Measurements from ENCODE around the gene CDKN2B-AS1.
"Not testable (repeated sequence)": the region's sequence is repeated elsewhere in the genome, so short reads cannot be mapped to it uniquely, and the experiment has no call there.

Gene CDKN2B-AS1
- total RNA-seq: 1.7 to 26.4 (median 3.8) reads per million in 17 experiments

DNA sequence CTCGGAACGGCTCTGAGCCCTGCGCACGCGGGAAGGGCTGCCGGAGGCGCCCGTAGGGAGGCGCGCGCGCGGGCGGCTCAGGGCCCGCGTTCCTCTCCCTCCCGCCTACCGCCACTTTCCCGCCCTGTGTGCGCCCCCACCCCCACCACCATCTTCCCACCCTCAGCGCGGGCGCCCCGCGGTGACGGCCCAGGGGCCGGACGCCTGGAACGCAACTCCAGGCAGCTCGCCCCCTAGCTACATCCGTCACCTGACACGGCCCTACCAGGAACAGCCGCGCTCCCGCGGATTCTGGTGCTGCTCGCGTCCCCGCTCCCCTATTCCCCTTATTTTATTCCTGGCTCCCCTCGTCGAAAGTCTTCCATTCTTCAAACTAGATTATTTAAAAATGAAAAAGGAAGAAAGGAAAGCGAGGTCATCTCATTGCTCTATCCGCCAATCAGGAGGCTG lies at the start of gene CDKN2B-AS1:
TSS of gene CDKN2B-AS1 (plus strand) at position 236 of the 450 bp plus-strand sequence.
- DNase-seq: peak; percentile 47 to 73 (median 62)

DNA sequence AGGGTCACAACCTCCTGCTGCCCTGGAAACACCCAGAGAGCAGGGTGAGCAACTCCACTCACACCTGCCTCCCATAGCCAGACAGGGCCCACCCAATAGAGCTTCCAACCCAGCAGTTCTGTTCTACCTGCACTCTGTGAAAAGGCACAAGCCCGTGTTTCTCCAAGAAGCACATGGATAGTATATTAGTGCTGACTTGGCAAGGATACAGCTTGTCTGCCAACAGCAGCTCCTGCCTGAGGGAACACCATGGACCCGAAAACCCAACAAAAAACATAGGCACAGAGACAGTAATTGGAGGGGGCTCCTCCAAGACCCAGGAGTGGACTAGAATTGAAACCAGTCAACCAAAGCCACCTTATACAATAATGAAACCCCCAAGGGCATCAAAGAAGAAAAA lies 49.0 kb upstream of the CDKN2B-AS1 start:
- DNase-seq: no peak

DNA sequence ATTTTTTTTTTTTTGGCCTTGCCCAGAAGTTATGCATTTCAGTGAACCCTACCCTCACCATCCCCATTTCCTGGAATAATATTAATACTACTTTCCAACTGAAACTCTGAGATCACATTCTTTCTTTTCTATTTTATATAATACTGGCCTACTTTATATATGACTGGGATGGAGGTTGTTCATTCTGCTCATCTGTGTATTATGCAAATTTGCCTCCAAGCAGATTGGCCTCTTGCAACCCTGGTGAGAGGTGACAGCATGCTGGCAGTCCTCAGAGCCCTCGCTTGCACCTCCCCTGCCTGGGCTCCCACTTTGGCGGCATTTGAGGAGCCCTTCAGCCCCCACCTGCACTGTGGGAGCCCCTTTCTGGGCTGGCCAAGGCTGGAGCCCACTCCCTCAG lies 35.8 kb upstream of the CDKN2B-AS1 start:
- DNase-seq: no peak

DNA sequence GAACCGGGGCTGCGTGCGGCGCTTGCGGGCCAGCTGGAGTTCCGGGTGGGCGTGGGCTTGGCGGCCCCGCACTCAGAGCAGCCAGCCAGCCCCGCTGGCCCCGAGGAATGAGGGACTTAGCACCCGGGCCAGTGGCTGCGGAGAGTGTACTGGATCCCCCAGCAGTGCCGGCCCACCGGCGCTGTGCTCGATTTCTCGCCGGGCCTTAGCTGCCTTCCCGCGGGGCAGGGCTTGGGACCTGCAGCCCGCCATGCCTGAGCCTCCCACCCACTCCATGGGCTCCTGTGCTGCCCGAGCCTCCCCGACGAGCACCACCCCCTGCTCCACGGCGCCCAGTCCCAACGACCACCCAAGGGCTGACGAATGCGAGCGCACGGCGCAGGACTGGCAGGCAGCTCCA lies 35.3 kb upstream of the CDKN2B-AS1 start:
- DNase-seq: not testable (repeated sequence)

DNA sequence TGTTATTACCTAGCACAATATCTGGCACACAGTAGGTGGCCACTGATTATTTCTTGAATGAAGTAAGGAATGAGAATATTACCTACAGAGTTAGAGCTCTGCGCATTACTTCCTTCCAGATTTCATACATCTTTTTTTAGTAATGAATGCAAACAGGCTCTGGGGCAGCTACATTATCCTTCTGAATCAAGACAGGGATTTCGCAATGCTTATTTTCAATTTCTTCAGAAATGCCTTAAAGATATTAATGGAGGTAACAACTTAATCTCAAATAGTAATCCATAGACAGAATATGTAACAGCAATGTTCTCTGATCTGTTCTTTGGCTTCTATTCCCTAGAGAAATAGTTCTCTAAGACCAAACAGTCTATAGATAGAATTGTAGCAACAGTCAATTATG lies 33.0 kb upstream of the CDKN2B-AS1 start:
- DNase-seq: no peak

DNA sequence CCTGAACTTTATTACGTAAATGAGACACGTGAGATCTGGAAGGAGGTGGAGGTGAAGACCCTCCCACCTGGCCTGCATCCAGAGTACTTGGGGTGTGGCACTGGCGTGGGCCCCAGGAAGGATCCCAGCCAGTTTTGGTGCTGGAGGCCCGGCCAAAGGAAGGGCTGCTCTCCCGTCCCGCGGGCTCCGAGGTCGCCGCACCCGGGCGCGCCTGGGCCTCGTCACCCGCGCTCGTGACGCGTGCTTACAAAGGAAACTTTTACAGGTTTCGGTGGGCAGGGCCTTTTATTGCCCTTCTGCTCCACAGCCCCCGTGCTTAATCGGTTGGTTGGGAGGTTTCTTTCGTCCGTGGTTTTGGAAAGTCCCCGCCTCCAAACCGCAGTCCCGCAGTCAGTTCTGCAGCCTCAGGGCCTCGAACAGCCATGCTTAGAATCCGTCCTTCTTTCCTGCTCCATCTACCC lies 29.6 kb upstream of the CDKN2B-AS1 start:
- DNase-seq: peak in 2 of 4 experiments; percentile 43 to 46

DNA sequence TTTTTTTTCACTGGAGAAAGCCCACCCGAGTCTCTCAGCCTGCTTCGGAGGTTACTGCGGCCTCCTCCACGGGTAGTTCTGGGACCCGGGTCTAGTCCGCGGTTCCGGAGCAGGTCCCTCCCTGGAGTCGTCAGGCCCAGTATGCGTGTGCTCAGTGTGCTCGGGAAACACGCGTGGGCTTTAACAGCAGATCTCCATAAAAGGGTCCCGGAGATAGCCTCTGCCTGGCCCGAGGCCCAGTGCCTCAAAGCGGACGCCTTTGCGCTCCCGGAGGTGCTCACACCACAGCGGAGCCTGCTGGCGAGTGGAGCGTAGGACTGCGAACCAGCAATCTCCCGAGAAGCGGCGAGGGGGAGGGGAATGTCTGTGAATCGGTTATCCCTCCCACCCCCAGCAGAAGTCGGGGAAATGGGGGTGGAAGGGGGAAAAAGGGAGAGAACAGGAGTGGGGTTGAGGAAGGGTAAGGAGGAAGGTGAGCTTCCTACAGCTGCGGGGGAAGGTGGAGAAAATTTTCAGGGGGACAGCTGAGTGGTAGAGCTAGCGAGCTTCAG lies 29.1 kb upstream of the CDKN2B-AS1 start:
- DNase-seq: peak; percentile 59 to 82 (median 72)

DNA sequence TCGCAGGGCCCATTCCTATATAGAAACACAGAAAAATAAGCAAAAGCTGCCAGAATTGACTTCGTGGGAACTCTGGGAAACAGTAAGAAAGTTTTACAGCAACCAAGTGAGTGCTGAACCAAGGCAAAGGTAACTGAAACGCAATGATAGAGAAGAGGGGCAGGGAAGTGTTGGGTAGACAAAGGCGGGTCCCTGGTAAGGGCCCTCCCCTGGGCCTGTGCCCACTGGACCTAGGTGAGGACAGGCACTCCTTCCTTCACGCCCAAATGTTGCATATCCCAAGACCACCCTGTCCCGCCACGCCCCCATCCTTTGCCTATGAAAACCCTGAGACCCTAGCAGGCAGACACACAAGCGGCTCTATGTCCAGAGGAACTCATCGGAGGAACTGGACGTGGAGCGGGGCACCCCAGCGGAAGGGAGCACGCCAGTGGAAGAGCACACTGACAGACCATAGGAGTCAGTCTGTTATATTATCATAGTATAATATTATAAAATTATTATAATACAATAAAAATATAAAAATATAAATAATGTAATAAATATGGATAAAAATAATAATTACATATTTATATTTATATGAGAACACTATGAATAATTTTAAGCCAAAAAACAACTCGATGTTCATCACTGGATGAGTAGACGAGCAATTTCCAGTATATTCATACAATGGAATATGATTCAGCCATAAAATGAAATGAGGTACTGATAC lies 28.3 kb upstream of the CDKN2B-AS1 start:
- no peak for DNase-seq

DNA sequence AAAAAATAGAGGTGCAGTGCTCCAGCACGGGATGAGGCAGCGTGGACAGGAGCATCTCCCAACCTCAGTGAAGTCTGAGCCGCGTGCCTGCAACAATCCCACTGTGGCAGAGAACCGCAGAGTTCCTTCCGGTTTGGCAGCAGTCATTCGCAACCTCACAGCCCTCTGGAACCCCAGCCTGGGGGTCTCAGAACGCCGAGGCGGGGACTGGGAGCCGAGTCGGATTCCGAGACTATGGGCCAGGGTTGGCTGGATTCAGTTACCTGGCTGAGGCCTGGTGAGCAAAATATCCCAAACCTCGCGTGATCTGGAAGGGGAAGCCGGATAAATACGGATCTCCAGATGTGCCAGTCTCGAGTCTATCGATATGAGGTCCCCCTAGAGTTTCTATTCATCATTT lies 27.4 kb upstream of the CDKN2B-AS1 start:
- peak in 1 of 4 experiments; percentile 1 for DNase-seq

DNA sequence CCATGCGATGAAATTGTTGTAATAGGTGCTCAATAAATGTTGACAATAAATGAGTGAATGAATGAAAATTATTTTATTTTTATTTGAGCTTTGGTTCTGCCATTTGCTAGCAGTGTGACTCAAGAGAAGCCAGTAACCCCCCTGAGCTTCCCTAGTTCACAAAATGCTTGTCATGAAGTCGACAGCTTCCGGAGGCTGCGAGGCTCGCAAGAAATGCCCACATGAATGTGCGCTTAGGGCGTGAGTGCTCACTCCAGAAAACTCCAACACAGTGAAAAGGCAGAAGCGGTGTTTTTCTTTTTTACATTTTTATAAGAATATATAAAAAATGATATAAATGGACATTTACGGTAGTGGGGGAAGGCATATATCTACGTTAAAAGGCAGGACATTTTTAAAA lies 26.9 kb upstream of the CDKN2B-AS1 start:
- DNase-seq: peak in 3 of 4 experiments; percentile 48 to 56 (median 50)

DNA sequence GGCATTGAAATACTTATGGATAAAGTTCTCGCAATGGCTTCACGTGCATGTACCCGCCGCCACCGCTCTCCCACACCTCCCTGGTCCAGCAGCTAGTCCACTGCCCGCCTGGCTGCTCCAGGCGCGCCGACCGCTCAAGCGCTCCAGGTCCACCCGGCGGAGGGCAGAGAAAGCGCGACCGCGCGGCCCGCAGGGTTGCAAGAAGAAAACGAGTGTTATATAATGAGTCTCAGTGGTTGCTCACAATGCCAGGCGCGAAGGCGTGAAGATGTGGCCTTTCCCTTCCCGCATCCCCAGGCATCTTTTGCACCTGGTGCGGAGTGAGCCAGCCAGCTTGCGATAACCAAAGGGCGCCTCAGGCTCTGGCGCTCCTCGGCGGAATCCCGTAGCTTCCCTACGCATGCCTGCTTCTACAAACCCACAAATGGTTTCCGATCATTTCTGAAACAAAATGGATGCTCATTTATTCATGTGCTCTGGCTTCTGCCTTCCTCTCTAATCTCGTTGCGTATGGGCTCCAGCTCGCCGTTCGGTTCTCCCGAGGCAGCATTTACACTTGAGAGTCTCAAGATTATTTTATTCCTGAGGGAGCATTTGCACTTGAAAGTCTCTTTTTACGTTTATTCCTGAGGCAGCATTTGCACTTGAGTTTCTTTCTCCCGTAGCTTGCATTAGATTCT lies 26.1 kb upstream of the CDKN2B-AS1 start:
- peak in 2 of 4 experiments; percentile 23 to 49 for DNase-seq

DNA sequence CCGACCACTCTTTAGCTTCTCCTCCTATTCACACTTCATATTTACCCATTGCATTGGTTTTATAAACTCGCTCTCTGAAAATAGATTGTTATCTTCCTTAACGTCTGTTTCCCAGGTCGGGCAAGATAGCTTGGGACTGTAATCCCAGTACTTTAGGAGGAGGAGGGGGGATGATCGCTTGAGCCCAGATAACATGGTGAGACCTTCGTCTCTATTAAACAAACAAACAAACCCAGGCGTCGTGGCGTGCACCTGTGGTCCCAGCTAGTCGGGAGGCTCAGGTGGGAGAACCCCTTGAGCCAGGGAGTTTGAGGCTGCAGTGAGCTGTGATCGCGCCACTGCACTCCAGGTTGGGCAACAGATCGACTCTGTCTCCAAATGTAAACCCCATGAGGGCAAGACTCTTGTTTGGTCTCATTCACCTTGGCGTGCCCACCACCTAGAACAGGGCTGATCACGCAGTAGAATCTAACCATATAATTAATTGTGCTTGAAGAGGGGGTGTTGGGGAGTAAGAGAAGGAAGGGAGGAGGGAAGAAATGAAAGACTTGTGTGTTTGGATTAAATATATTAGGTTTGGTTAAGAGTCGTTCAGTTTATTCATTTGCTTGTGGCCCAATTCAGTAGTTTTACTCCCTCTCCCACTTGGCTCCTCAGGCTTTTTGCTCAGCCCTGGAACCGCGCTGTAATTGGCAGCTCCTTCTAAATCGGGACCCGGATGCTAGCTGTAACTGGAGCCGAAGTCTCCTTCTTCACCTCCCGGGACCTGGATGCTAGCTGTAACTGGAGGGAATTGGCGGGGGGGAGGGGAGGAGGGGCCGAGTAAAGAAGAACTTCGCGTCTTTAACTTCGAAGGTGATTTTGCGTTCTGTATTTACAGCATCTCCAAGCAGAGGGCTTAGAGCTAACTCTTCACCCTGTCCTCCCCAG lies 25.3 kb upstream of the CDKN2B-AS1 start:
- no peak for DNase-seq

DNA sequence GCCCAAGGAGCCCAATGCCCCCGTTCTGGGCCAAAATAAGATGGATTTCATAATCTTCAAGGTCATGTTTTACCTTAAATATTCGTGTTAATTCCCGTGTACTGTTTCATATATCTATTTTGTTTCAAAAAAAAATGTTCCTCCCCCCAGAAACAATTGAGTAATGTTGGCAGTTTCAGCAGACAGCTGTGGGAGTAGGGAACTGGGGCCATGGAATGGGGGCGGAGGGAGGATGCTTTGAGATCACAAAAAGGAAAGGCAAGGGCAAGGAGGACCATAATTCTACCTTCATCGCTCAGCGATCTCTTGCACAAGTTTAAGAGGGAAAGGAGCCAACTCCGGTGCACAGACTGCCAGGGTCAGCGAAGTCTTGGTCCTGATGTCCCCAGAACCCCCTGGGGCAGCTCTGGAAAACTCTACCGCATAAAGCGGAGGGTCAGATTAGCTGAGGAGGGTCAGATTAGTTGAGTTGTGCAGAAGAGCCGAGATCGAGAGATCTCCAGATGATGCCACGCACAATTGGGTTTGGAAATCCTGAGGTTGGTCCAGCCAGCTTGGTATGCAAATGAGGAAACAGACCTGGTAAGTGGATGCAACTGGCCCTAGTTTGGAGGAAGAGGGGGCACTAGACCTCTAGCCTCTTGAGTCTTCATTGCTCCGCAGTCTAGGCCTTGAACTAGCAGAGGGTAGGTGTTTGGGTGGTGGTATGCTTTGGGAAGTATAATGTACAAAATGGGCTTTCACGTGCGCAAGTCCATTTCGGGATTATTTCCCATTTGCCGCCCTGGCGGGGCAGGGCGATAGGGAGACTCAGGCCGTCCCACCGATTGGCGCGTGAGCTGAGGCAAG lies 24.4 kb upstream of the CDKN2B-AS1 start:
- DNase-seq: peak; percentile 47 to 66 (median 58)

DNA sequence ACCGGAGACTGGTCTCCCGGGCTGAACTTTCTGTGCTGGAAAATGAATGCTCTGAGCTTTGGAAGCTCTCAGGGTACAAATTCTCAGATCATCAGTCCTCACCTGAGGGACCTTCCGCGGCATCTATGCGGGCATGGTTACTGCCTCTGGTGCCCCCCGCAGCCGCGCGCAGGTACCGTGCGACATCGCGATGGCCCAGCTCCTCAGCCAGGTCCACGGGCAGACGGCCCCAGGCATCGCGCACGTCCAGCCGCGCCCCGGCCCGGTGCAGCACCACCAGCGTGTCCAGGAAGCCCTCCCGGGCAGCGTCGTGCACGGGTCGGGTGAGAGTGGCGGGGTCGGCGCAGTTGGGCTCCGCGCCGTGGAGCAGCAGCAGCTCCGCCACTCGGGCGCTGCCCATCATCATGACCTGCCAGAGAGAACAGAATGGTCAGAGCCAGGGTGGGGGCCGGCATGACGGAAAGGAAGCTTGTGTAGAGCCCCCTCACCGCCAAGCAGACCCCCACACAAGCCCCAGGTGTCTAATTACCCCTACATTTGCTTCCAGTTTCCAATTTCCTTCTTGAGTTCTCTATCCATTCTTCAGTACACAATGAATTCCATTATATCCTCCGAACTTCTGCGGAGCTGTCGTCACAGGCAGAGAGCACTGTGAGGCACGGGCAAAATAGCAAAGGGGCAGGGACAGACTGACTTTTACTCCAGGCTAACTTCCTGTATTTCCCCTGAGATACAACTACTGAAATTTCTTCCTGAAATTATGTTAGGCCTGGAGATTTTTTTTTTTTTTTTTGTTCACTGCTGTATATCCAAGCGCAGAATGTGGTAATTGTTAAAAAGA lies 23.6 kb upstream of the CDKN2B-AS1 start:
- peak; percentile 33 to 68 (median 58) for DNase-seq

DNA sequence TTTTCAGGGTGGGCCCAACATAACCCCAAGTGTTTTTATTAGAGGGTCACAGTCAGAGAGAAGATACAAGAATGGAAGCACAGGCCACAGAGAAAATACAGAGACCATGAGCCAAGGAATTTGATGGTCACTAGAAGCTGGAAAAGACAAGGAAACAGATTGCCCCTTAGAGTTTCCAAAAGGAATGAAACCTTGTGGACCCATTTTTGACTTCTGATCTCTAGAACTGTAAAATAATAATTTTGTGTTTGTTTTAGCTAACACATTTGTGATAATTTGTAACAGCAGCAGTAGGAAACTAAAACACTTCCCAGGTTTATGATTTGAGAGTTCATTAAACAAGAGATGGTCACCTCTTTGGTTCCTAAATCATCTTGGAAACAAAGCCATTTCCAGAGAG lies 22.2 kb upstream of the CDKN2B-AS1 start:
- no peak for DNase-seq

DNA sequence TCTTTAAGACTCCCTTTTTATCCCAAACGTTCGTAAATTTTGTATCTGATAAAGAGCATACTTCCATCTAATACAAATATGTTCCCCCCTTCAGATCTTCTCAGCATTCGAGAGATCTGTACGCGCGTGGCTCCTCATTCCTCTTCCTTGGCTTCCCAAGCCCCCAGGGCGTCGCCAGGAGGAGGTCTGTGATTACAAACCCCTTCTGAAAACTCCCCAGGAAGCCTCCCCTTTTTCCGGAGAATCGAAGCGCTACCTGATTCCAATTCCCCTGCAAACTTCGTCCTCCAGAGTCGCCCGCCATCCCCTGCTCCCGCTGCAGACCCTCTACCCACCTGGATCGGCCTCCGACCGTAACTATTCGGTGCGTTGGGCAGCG lies 20.3 kb upstream of the CDKN2B-AS1 start:
- DNase-seq: no peak

DNA sequence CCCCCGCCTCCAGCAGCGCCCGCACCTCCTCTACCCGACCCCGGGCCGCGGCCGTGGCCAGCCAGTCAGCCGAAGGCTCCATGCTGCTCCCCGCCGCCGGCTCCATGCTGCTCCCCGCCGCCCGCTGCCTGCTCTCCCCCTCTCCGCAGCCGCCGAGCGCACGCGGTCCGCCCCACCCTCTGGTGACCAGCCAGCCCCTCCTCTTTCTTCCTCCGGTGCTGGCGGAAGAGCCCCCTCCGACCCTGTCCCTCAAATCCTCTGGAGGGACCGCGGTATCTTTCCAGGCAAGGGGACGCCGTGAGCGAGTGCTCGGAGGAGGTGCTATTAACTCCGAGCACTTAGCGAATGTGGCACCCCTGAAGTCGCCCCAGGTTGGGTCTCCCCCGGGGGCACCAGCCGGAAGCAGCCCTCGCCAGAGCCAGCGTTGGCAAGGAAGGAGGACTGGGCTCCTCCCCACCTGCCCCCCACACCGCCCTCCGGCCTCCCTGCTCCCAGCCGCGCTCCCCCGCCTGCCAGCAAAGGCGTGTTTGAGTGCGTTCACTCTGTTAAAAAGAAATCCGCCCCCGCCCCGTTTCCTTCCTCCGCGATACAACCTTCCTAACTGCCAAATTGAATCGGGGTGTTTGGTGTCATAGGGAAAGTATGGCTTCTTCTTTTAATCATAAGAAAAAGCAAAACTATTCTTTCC lies 19.7 kb upstream of the CDKN2B-AS1 start:
- DNase-seq: peak; percentile 39 to 67 (median 52)

DNA sequence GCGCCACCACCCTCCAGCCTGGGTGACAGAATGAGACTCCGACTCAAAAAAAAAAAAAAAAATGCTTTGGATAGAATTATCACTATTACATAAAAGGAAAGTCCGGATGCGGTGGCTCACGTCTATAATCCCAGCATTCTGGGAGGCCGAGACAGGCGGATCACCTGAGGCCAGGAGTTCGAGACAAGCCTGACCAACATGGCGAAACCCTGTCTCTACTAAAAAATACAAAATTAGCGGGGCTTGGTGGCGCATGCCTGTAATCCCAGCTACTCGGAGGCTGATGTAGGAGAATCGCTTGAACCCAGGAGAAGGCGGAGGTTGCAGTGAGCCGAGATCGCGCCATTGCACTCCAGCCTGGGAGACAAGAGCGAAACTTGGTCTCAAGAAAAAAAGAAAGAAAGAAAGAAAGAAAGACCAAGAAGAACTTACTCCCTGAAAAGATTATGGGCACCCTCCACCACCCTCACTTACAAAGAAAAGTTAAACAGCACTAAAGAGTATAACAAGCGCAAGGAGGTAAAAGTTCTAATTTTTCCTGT lies 18.2 kb upstream of the CDKN2B-AS1 start:
- DNase-seq: no peak

DNA sequence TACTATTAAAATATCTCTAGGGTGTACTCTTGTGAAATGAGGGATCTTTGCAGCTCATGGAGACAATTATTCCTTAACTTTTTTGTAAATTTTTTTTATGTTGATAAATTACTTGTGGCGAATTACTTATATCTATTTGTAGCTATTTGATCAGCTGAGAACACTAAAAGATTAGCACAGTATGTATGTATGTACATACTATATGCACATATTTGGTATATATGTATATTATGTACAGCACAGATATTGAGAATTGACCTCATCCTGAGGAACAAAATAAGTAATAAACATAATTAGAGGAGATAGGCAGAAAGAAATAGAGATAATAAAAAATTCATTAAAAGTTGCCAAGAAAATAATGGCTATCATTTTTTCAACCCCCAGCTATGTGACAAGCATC lies 12.2 kb upstream of the CDKN2B-AS1 start:
- DNase-seq: no peak
